ENCODE measurements around the gene RALY. TPM values are rescaled to one million over a fixed set of nuclear protein-coding genes. Genes with fewer than 3 reads are reported as not detected.

RALY gene
- polyA plus RNA-seq, 1 donor from 2014 or later = 221 TPM

GRCh38 chr20:34006619-34007018 is 12.9 kb downstream of the RALY start:
- Histone ChIP-seq H4K20me1 (ENCODE audit: insufficient read depth) (no peaks in the 10 kb centered on the region), H3K9me3 (ENCODE audit: low read length) (no peaks in the 10 kb centered on the region), H3K4me3 (ENCODE audit: low read length) (no peak overlapping the region), H3K9ac (ENCODE audit: low read length) (no peak overlapping the region), H3K27ac (ENCODE audit: low read length) (no peak overlapping the region), H3K36me3 (ENCODE audit: insufficient read depth, low read length) (no peaks in the 10 kb centered on the region), H3F3A (ENCODE audit: insufficient read depth, low read length, poor library complexity, severe bottlenecking) (no peaks in the 10 kb centered on the region), H3K9me2 (ENCODE audit: insufficient read depth, low read length) (no peaks in the 10 kb centered on the region), H2AFZ (ENCODE audit: low read depth, low read length) (no peak overlapping the region), H3K27me3 (ENCODE audit: insufficient read depth, low read depth, low read length) (no peaks in the 10 kb centered on the region), H3K4me2 (ENCODE audit: low read length) (no peak overlapping the region), H3K79me2 (replicated peaks; ENCODE audit: insufficient read depth, low read length) (peaks cover 78% of the 10 kb centered on the region)
- TF ChIP-seq SMC3 (conservative IDR thresholded peaks at IDR 0.05; ENCODE audit: poor library complexity) = no peak
- no peak for TF ChIP-seq EZH2 (IDR thresholded peaks at IDR 0.05; ENCODE audit: borderline replicate concordance, insufficient read depth, low read length, poor library complexity, severe bottlenecking)
- no peak for TF ChIP-seq EP300 (conservative IDR thresholded peaks at IDR 0.05; ENCODE audit: poor library complexity, severe bottlenecking)
- TF ChIP-seq POLR2AphosphoS5 (IDR thresholded peaks at IDR 0.05) = no peak
- TF ChIP-seq RAD21 (conservative IDR thresholded peaks at IDR 0.05) = no peak
- no peak for TF ChIP-seq CTCF (IDR thresholded peaks at IDR 0.05; ENCODE audit: poor library complexity, severe bottlenecking)
- no peak for TF ChIP-seq MXI1 (conservative IDR thresholded peaks at IDR 0.05; ENCODE audit: poor library complexity, severe bottlenecking)
- no peak for TF ChIP-seq TAF1 (IDR thresholded peaks at IDR 0.05; ENCODE audit: low read depth)

- H4K20me1 ChIP-seq (ENCODE audit: insufficient read depth) = no peaks in the 10 kb centered on the region
- no peak for TF ChIP-seq RAD21 (conservative IDR thresholded peaks at IDR 0.05)
- no peak for TF ChIP-seq REST (IDR thresholded peaks at IDR 0.05; ENCODE audit: borderline replicate concordance)
- no peak for TF ChIP-seq TAF1 (IDR thresholded peaks at IDR 0.05; ENCODE audit: low read depth)
- no peak for TF ChIP-seq CTCF (IDR thresholded peaks at IDR 0.05; ENCODE audit: poor library complexity, severe bottlenecking)
- TF ChIP-seq EZH2 (IDR thresholded peaks at IDR 0.05; ENCODE audit: borderline replicate concordance, insufficient read depth, low read length, poor library complexity, severe bottlenecking) = no peak
- TF ChIP-seq SMC3 (conservative IDR thresholded peaks at IDR 0.05; ENCODE audit: poor library complexity) = no peak
- no peak for TF ChIP-seq MXI1 (conservative IDR thresholded peaks at IDR 0.05; ENCODE audit: poor library complexity, severe bottlenecking)
- no peak overlapping the region for H2AFZ ChIP-seq (ENCODE audit: low read depth, low read length)
- no peak overlapping the region for H3K4me3 ChIP-seq (ENCODE audit: low read length)
- no peaks in the 10 kb centered on the region for H3K27me3 ChIP-seq (ENCODE audit: insufficient read depth, low read depth, low read length)
- no peak overlapping the region for H3K9ac ChIP-seq (ENCODE audit: low read length)
- no peak overlapping the region for H3K27ac ChIP-seq (ENCODE audit: low read length)
- H3K79me2 ChIP-seq (replicated peaks; ENCODE audit: insufficient read depth, low read length) = peaks cover 79% of the 10 kb centered on the region
- no peak overlapping the region for H3K4me2 ChIP-seq (ENCODE audit: low read length)
- no peaks in the 10 kb centered on the region for H3K9me3 ChIP-seq (ENCODE audit: low read length)
- H3K9me2 ChIP-seq (ENCODE audit: insufficient read depth, low read length) = no peaks in the 10 kb centered on the region
- H3K36me3 ChIP-seq (ENCODE audit: insufficient read depth, low read length) = no peaks in the 10 kb centered on the region
- no peaks in the 10 kb centered on the region for H3F3A ChIP-seq (ENCODE audit: insufficient read depth, low read length, poor library complexity, severe bottlenecking)
These were observed 14.8 kb downstream of the RALY start for GRCh38 chr20:34008477-34008876.
